ENCODE results near the gene TP63.

The TP63 gene

GRCh38 chr3:189826566-189826965 lies 195.4 kb downstream of the TP63 start:
- no peak for DNase-seq

GRCh38 chr3:189827108-189827507 lies 195.9 kb downstream of the TP63 start:
- no peak for DNase-seq

- no peak for DNase-seq
Measured at GRCh38 chr3:189830401-189830800, 199.2 kb downstream of the TP63 start.

- no peak for DNase-seq
Measured at GRCh38 chr3:189833266-189833665, 202.1 kb downstream of the TP63 start.

- DNase-seq = no peak
Measured at GRCh38 chr3:189833996-189834395, 202.8 kb downstream of the TP63 start.

- DNase-seq = no peak
Measured at GRCh38 chr3:189834462-189834861, 203.3 kb downstream of the TP63 start.

GRCh38 chr3:189836795-189837194 lies 205.6 kb downstream of the TP63 start:
- no peak for DNase-seq

- DNase-seq = no peak
Measured at GRCh38 chr3:189838291-189838690, 207.1 kb downstream of the TP63 start.

- DNase-seq = no peak
Measured at GRCh38 chr3:189839576-189839975, 208.4 kb downstream of the TP63 start.

GRCh38 chr3:189841473-189842205 lies 210.4 kb downstream of the TP63 start:
- no peak for DNase-seq

- no peak for DNase-seq
Measured at GRCh38 chr3:189842681-189843602, 211.8 kb downstream of the TP63 start.

- DNase-seq = no peak
Measured at GRCh38 chr3:189845069-189845468, 213.9 kb downstream of the TP63 start.

- no peak for DNase-seq
Measured at GRCh38 chr3:189848395-189849040, 217.3 kb downstream of the TP63 start.

GRCh38 chr3:189849262-189849661 lies 218.1 kb downstream of the TP63 start:
- no peak for DNase-seq

- DNase-seq = no peak
Measured at GRCh38 chr3:189851682-189852081, 220.5 kb downstream of the TP63 start.

- DNase-seq = no peak
Measured at GRCh38 chr3:189853906-189854305, 222.7 kb downstream of the TP63 start.

GRCh38 chr3:189860296-189860695 lies 229.1 kb downstream of the TP63 start:
- no peak for DNase-seq

- DNase-seq = no peak
Measured at GRCh38 chr3:189862385-189862998, 231.3 kb downstream of the TP63 start.

GRCh38 chr3:189863031-189863430 lies 231.8 kb downstream of the TP63 start:
- DNase-seq = no peak

GRCh38 chr3:189868061-189868460 lies 236.9 kb downstream of the TP63 start:
- DNase-seq = no peak

- DNase-seq = no peak
Measured at GRCh38 chr3:189869165-189869564, 238.0 kb downstream of the TP63 start.

- DNase-seq = no peak
Measured at GRCh38 chr3:189871418-189871817, 240.2 kb downstream of the TP63 start.

GRCh38 chr3:189883113-189883753 lies 252.0 kb downstream of the TP63 start:
- no peak for DNase-seq
